HG02884 (cell line): ENCODE data around the gene MICA.
"Not testable (repeated sequence)": the region's sequence is repeated elsewhere in the genome, so short reads cannot be mapped to it uniquely, and the experiment has no call there.

Experiments
- ATAC-seq: cut with Tn5 transposase; IDR thresholded peaks from one replicate; pipeline ENCODE4 v1.9.1; 2021; ENCODE audit warnings: mild to moderate bottlenecking, moderate library complexity; ENCODE audit not compliant: unreplicated experiment

The MICA gene

DNA sequence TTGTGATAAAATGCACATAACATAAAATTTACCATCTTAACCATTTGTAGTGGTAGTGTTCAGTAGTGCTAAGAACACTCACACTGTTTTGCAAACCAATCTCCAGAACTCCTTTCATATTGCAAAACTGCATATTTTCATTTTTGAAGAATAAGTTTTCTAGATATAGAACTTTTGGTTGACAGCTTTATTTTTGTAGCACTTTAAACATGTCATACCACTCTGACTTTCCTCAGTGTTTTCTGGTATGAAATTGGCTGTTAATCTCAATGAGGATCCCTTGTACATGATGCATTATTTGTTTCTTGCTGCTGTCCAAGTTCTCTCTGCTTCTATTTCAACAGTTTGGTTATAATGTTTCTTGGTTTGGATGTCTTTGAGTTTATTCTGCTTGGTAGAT lies 49.5 kb downstream of the MICA start:
- ATAC-seq: no peak

DNA sequence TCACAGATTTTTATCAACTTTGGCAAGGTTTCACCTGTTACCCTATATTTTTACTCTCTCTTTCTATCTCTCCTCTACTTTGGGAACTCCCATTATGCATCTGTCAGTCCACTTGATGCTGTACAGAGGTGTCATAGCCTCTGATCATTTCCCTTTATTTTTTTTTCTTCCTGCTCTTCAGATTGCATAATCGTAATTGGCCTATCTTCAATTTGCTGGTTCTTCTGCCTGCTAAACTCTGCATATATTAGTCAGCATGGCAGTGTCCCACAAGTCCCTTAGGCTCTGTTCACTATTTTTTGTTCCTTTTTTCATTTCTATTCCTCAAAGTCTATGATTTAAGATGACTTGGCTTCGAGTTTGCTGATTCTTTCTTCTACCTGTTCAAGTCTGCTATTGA lies 49.9 kb downstream of the MICA start:
- ATAC-seq: no peak

DNA sequence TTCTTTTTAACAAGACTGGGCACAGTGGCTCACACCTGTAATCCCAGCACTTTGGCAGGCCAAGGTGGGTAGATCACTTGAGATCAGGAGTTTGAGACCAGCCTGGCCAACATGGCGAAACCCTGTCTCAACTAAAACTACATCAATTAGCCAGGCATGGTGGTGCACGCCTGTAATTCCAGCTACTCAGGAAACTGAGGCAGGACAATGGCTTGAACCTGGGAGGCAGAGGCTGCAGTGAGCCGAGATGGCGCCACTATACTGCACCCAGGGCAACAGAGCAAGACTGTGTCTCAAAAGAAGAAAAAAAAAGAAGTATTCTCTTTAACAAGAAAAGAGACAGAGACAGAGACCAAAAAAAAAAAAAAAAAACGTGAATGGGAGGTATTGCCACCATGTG lies 56.5 kb downstream of the MICA start:
- not testable (repeated sequence) for ATAC-seq

DNA sequence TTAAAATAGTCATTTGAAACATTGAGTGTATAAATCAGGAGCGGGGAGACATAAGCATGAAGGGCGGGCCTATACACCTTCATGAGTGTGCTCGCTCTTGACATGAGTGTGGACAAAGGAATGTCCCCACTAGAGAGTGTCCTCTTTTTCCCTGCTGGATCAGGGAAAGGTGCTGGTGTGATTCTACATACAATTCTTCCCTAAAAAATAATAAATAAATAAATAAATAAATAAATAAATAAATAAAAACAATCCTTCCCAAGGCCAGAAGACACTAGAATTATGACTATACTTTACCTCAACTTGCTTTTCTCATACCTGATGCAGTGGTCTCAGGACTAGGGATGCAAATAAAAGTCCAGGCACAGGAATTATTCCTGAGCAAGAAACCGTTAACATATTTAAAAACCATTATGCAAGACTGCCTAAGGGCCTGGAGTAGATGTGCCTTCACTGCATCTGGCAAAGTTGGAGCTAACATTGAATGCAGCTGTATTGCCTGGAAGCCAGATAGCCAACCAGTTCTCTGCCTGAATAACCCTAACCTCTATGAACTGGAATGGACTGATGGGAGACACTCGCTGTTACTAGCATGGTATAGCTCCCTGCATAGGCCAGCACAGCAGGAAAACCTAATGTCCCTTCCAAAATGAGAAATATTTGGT lies 57.1 kb downstream of the MICA start:
- no peak for ATAC-seq

DNA sequence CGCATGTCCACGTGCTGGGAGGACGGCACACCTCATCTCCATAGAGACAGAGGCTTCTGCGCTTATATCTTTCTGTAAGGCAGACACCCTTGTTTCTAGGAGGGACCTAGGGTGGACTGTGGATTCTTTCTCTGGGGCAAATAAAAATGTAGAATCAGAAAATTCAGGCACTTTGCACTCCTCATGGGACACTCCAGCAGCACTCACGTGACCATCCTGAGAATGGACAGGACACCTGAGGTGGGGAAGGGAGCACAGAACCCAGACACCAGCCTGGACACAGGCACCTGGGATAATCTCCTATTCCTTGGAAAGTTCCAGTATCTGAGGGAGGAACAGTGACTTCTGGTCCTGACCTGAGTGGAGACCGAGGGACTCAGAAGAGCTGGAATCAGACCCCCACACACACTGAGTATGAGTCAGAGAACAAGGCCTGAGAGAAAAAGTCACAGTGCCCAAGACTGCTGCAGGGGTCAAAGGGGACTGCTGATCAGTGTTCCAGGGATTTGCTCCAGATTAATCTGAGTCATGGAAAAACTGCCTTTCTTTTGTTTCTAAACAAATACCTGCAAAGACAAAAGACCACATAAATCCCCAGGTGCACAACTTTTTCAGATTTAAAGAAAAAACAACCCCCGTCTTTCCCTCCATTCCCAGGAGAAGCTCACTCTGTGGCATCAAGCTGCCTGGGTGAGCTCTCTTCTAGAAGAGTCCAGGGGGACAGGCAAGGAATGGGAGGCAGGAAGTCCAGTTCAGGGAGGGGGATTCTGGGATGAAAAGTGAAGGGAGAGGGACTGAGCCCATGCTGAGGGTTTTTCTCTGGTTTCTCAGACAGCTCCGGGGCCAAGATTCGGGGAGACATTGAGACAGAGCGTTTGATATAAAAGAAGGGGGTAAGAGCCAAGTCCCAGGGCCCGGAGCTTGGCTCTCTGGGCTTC lies 58.9 kb downstream of the MICA start:
- ATAC-seq: no peak

DNA sequence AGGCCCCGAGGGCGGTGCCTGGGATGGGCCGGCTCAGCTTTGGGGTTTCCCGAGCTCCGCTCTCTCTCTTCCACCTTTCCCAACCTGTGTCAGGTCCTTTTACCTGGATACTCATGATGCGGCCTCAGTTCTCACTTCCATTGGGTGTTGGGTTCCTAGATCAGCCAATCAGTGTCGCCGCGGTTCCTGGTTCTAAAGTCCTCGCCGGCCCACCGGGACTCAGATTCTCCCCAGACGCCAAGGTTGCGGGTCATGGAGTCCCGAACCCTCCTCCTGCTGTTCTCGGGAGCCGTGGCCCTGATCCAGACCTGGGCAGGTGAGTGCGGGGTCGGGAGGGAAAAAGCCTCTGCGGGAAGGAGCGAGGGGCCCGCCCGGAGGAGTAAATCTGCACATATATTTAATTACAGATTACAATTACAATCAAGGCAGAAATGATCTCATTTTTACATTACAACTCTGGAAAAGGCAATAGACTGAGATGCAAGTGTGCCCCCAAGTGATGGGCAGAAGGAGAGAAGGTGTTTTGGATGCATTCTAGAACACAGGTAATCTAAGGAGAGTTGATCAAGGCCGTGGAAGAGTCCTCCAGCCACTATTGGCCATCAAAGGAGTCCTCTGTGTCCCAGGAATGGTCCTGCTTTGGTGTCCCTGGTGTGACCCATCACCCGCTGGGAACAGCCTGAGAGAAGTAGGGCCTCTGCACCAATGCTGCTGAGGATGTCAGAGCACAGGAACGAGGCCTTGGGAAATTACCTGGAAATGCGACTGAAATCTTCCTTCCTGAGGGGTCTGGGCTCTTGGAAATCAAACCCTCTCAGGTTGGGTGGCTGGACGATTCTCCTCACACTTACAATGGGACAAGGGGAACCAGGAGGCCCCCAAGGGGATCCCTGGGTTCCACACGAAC lies 59.8 kb downstream of the MICA start:
- ATAC-seq: peak; percentile 89

DNA sequence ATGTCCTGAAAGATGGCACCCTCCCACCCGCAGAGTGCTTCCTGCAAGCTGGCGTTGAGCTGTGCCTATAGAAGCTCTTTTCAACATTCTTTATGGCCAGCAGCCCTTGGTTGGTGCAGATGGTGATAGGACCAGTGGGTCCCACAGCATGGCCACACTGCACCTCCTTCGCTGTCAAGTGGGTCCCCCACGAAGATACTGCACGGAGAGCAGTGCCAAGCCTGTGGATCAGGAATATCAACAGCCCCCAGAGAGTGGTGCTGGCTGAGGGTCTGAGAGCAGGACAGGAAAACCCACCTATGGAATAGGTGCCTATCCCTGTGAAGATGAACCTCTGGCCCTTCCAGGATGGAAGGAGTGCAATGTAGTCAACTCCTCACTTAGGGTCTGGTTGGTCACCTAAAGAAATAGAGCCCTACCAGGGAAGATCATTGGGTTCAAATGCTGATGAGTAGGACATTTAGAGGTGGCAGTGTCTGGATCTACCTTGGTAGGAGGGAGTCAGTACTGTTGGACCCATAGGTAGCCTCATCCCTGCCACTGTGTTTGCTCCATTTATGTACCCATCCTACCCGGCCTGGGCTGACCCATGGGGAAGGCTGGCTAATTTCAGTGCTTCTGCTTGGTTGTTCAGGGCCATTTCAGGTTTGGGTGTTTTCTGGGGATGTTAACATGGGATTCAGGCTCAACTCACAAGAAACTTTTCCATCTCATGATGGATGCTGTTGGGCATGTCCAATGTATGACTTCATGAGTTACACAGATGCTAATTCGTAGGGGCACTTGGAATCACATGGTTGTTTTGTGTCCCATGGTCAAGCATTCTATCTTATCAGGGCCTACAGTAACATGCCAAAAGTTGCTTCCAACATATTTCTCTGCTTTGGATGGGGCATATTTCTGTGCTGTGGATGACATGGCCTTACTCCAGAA lies 61.1 kb downstream of the MICA start:
- no peak for ATAC-seq
